NT2/D1 (cell line): Measurements from ENCODE around the gene SCARF2.

Source experiments
- DNase-seq: peaks from one replicate; pipeline ENCODE4 v3.0.0-alpha.2; 2011; ENCODE audit warnings: low read depth, low spot score
- H3K27me3 ChIP-seq: 2 replicates; pipeline ENCODE4 v1.6.0; 2011; ENCODE audit warnings: mild to moderate bottlenecking; ENCODE audit not compliant: insufficient read length, insufficient read depth
- H3K36me3 ChIP-seq: 2 replicates; pipeline ENCODE4 v1.6.1; 2011; ENCODE audit warnings: mild to moderate bottlenecking, low read length, mixed read lengths; ENCODE audit not compliant: insufficient read depth, insufficient read length
- H3K4me1 ChIP-seq: 2 replicates; pipeline ENCODE4 v1.5.1; 2011; ENCODE audit not compliant: insufficient read depth, insufficient read length
- H3K4me3 ChIP-seq: 2 replicates; pipeline ENCODE4 v1.5.1; 2011; ENCODE audit warnings: low read depth; ENCODE audit not compliant: insufficient read length
- H3K9ac ChIP-seq: 2 replicates; pipeline ENCODE4 v1.6.0; 2011; ENCODE audit warnings: low read depth; ENCODE audit not compliant: insufficient read length
- H3K9me3 ChIP-seq: 2 replicates; pipeline ENCODE4 v1.5.1; 2011; ENCODE audit warnings: mild to moderate bottlenecking, low read length; ENCODE audit not compliant: insufficient read depth
- SUZ12 ChIP-seq: IDR thresholded peaks from 2 replicates; pipeline ENCODE4 v1.6.1; 2011; ENCODE audit not compliant: insufficient read length, insufficient read depth; ENCODE audit errors: extremely low read depth
- YY1 ChIP-seq: IDR thresholded peaks from 2 replicates; pipeline ENCODE4 v1.6.1; 2011; ENCODE audit not compliant: insufficient read length, insufficient read depth
- ZNF274 ChIP-seq: IDR thresholded peaks from 2 replicates; pipeline ENCODE4 v1.6.1; 2011; ENCODE audit warnings: mild to moderate bottlenecking, low read depth, low read length

Gene SCARF2

DNA sequence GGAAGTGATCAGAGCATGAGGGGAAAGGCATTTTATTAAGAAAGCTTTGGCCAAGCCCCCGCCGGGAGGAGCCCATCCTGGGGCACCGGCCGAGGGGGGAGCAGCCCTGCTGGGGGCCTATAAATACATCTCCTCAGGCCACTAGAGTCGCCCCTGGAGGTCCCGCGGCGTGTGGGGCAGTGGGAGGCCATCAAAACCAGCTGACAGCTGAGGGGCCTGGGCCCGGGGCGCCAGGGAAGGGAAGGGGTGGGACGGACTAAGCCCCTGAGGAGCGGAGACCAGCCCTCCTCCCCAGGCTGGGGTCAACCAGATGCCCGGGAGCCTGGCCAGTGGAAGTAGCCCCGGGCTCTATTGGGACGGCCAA is 13.1 kb downstream of the SCARF2 start:
- Histone ChIP-seq H3K4me3 (no peak overlapping the region), H3K36me3 (peaks cover 49% of the 10 kb centered on the region), H3K27me3 (no peaks in the 10 kb centered on the region), H3K4me1 (peaks cover 5% of the 10 kb centered on the region), H3K9me3 (no peaks in the 10 kb centered on the region), H3K9ac (no peak overlapping the region)
- TF ChIP-seq ZNF274 (no peak), SUZ12 (no peak), YY1 (no peak)
- no peak for DNase-seq

GRCh38 chr22:20423906-20424551 is 13.6 kb downstream of the SCARF2 start:
- TF ChIP-seq SUZ12 (no peak), YY1 (no peak), ZNF274 (no peak)
- Histone ChIP-seq H3K27me3 (no peaks in the 10 kb centered on the region), H3K9ac (no peak overlapping the region), H3K36me3 (peaks cover 45% of the 10 kb centered on the region), H3K9me3 (no peaks in the 10 kb centered on the region), H3K4me3 (no peak overlapping the region), H3K4me1 (peaks cover 2% of the 10 kb centered on the region)
- no peak for DNase-seq

- Histone ChIP-seq H3K9me3 (no peaks in the 10 kb centered on the region), H3K9ac (no peak overlapping the region), H3K36me3 (peaks cover 40% of the 10 kb centered on the region), H3K27me3 (no peaks in the 10 kb centered on the region), H3K4me1 (no peaks in the 10 kb centered on the region), H3K4me3 (no peak overlapping the region)
- TF ChIP-seq SUZ12 (no peak), ZNF274 (no peak), YY1 (no peak)
- no peak for DNase-seq
Observed at GRCh38 chr22:20423008-20423905, 14.4 kb downstream of the SCARF2 start.

DNA sequence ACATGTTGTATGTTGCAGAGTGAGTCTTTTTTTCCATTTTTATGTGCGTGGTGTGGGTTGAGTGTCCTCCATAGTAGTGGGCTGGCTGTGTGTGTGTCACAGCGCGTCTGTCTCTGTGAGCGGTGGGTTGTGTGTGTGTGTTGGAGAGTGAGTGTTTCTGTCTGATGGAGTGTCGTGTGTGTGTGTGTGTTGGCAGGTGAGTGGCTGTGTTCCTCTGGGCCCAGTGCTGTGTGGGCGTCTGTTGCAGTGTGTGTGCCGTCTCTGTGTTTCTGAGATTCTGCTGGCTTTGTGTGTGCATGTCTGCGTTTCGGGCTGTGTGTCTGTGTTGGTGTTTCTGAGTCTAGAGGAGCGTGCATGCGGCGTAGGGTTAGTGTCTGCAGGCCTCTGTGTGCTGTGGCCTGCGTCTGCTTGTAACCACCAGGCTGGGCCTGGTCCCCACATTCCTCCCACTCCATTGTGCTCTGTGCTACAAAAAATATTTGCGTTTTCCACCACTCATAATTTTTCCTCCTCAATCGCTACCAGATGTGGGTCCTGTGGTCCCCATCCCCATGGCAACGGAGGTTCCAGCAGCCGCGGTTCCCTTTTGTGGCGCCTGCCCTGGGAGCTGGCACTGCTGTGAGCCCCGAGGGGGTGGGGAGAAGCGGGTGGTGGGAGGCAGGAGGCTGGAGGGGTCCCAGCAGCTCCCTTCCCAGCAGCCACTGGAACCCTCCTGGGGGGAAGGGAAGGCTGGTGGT is 15.2 kb downstream of the SCARF2 start:
- Histone ChIP-seq H3K4me3 (no peak overlapping the region), H3K9ac (no peak overlapping the region), H3K27me3 (no peaks in the 10 kb centered on the region), H3K4me1 (no peaks in the 10 kb centered on the region), H3K36me3 (peaks cover 35% of the 10 kb centered on the region), H3K9me3 (no peaks in the 10 kb centered on the region)
- DNase-seq, result no peak
- TF ChIP-seq ZNF274, result no peak
- no peak for TF ChIP-seq YY1
- no peak for TF ChIP-seq SUZ12

GRCh38 chr22:20421507-20421874 is 16.1 kb downstream of the SCARF2 start:
- Histone ChIP-seq H3K9me3 (no peaks in the 10 kb centered on the region), H3K4me3 (no peak overlapping the region), H3K4me1 (no peaks in the 10 kb centered on the region), H3K27me3 (no peaks in the 10 kb centered on the region), H3K36me3 (peaks cover 28% of the 10 kb centered on the region), H3K9ac (no peak overlapping the region)
- DNase-seq, result no peak
- no peak for TF ChIP-seq YY1

GRCh38 chr22:20420157-20420842 is 17.3 kb downstream of the SCARF2 start:
- TF ChIP-seq ZNF274 (no peak), SUZ12 (no peak), YY1 (no peak)
- Histone ChIP-seq H3K36me3 (peaks cover 18% of the 10 kb centered on the region), H3K4me1 (no peaks in the 10 kb centered on the region), H3K4me3 (no peak overlapping the region), H3K9me3 (no peaks in the 10 kb centered on the region), H3K9ac (no peak overlapping the region), H3K27me3 (no peaks in the 10 kb centered on the region)
- no peak for DNase-seq

DNA sequence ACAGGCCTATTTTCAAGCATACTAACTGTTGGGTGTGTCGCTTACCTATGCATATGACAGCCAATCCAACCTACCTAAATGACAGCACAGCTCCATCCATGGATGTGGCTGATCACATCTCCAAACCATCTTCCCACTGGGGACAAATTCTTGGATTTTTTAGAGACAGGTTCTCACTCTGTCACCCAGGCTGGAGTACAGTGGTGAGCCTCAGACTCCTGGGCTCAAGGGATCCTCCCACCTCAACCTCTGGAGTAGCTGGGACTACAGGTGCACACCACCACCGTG is 18.0 kb downstream of the SCARF2 start:
- H3K36me3 ChIP-seq, result peaks cover 11% of the 10 kb centered on the region
- no peak overlapping the region for H3K4me3 ChIP-seq
- no peak overlapping the region for H3K9ac ChIP-seq
- DNase-seq, result no peak
- no peaks in the 10 kb centered on the region for H3K9me3 ChIP-seq
- no peaks in the 10 kb centered on the region for H3K4me1 ChIP-seq
- TF ChIP-seq ZNF274, result no peak
- no peak for TF ChIP-seq YY1
- no peak for TF ChIP-seq SUZ12
- H3K27me3 ChIP-seq, result no peaks in the 10 kb centered on the region
